Measurements from ENCODE around the gene R3HDML. TPM values are rescaled to one million over a fixed set of nuclear protein-coding genes. Genes with fewer than 3 reads are reported as not detected.

R3HDML gene
- total and polyA plus RNA-seq, 2 of the 13 experiments (the other 11 are each of a cell fraction or from before 2014, with no cell fraction given), result not detected

GRCh38 chr20:44393608-44394451 is 57.0 kb downstream of the R3HDML start (continued):
- no peak for TF ChIP-seq PBX3 (CRISPR knock-in tag; IDR thresholded peaks at IDR 0.05; ENCODE audit: borderline replicate concordance)
- no peak for TF ChIP-seq ZNF326 (CRISPR knock-in tag; IDR thresholded peaks at IDR 0.05; ENCODE audit: borderline replicate concordance)
- TF ChIP-seq DBP (CRISPR knock-in tag; IDR thresholded peaks at IDR 0.05; ENCODE audit: not compliant biosample characterization), result peak; percentile 82
- no peak for TF ChIP-seq BCL6 (CRISPR knock-in tag; IDR thresholded peaks at IDR 0.05)
- TF ChIP-seq ZNF337 (CRISPR knock-in tag; IDR thresholded peaks at IDR 0.05; ENCODE audit: borderline replicate concordance, low read depth), result peak; percentile 85; the same call in 1 of the 2 replicates
- no peak for TF ChIP-seq ZNF3 (CRISPR knock-in tag; IDR thresholded peaks at IDR 0.05)
- TF ChIP-seq, protein P1, sequence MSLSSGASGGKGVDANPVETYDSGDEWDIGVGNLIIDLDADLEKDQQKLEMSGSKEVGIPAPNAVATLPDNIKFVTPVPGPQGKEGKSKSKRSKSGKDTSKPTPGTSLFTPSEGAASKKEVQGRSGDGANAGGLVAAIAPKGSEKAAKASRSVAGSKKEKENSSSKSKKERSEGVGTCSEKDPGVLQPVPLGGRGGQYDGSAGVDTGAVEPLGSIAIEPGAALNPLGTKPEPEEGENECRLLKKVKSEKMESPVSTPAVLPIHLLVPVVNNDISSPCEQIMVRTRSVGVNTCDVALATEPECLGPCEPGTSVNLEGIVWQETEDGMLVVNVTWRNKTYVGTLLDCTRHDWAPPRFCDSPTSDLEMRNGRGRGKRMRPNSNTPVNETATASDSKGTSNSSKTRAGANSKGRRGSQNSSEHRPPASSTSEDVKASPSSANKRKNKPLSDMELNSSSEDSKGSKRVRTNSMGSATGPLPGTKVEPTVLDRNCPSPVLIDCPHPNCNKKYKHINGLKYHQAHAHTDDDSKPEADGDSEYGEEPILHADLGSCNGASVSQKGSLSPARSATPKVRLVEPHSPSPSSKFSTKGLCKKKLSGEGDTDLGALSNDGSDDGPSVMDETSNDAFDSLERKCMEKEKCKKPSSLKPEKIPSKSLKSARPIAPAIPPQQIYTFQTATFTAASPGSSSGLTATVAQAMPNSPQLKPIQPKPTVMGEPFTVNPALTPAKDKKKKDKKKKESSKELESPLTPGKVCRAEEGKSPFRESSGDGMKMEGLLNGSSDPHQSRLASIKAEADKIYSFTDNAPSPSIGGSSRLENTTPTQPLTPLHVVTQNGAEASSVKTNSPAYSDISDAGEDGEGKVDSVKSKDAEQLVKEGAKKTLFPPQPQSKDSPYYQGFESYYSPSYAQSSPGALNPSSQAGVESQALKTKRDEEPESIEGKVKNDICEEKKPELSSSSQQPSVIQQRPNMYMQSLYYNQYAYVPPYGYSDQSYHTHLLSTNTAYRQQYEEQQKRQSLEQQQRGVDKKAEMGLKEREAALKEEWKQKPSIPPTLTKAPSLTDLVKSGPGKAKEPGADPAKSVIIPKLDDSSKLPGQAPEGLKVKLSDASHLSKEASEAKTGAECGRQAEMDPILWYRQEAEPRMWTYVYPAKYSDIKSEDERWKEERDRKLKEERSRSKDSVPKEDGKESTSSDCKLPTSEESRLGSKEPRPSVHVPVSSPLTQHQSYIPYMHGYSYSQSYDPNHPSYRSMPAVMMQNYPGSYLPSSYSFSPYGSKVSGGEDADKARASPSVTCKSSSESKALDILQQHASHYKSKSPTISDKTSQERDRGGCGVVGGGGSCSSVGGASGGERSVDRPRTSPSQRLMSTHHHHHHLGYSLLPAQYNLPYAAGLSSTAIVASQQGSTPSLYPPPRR (CRISPR knock-in tag; IDR thresholded peaks at IDR 0.05; ENCODE audit: borderline replicate concordance), result no peak; the same call in 1 of the 2 replicates
- no peak for TF ChIP-seq ZFP36 (IDR thresholded peaks at IDR 0.05; ENCODE audit: borderline replicate concordance, low read depth, low read length, partially characterized antibody)
- TF ChIP-seq, protein P2, sequence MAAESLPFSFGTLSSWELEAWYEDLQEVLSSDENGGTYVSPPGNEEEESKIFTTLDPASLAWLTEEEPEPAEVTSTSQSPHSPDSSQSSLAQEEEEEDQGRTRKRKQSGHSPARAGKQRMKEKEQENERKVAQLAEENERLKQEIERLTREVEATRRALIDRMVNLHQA (CRISPR knock-in tag; IDR thresholded peaks at IDR 0.05), result no peak
- TF ChIP-seq, protein P3, sequence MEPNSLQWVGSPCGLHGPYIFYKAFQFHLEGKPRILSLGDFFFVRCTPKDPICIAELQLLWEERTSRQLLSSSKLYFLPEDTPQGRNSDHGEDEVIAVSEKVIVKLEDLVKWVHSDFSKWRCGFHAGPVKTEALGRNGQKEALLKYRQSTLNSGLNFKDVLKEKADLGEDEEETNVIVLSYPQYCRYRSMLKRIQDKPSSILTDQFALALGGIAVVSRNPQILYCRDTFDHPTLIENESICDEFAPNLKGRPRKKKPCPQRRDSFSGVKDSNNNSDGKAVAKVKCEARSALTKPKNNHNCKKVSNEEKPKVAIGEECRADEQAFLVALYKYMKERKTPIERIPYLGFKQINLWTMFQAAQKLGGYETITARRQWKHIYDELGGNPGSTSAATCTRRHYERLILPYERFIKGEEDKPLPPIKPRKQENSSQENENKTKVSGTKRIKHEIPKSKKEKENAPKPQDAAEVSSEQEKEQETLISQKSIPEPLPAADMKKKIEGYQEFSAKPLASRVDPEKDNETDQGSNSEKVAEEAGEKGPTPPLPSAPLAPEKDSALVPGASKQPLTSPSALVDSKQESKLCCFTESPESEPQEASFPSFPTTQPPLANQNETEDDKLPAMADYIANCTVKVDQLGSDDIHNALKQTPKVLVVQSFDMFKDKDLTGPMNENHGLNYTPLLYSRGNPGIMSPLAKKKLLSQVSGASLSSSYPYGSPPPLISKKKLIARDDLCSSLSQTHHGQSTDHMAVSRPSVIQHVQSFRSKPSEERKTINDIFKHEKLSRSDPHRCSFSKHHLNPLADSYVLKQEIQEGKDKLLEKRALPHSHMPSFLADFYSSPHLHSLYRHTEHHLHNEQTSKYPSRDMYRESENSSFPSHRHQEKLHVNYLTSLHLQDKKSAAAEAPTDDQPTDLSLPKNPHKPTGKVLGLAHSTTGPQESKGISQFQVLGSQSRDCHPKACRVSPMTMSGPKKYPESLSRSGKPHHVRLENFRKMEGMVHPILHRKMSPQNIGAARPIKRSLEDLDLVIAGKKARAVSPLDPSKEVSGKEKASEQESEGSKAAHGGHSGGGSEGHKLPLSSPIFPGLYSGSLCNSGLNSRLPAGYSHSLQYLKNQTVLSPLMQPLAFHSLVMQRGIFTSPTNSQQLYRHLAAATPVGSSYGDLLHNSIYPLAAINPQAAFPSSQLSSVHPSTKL (CRISPR knock-in tag; IDR thresholded peaks at IDR 0.05), result no peak
- TF ChIP-seq, protein P4, sequence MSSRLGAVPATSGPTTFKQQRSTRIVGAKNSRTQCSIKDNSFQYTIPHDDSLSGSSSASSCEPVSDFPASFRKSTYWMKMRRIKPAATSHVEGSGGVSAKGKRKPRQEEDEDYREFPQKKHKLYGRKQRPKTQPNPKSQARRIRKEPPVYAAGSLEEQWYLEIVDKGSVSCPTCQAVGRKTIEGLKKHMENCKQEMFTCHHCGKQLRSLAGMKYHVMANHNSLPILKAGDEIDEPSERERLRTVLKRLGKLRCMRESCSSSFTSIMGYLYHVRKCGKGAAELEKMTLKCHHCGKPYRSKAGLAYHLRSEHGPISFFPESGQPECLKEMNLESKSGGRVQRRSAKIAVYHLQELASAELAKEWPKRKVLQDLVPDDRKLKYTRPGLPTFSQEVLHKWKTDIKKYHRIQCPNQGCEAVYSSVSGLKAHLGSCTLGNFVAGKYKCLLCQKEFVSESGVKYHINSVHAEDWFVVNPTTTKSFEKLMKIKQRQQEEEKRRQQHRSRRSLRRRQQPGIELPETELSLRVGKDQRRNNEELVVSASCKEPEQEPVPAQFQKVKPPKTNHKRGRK (CRISPR knock-in tag; IDR thresholded peaks at IDR 0.05), result no peak
- TF ChIP-seq IKZF1 (IDR thresholded peaks at IDR 0.05), result no peak
- no peak for TF ChIP-seq HDAC2 (CRISPR knock-in tag; IDR thresholded peaks at IDR 0.05)
- no peak for TF ChIP-seq KLF11 (CRISPR knock-in tag; IDR thresholded peaks at IDR 0.05)
- TF ChIP-seq AGO1 (IDR thresholded peaks at IDR 0.05; ENCODE audit: low read depth, low read length, poor library complexity, severe bottlenecking), result no peak

All from HepG2 (cell line).